AG04449 (cell line): ENCODE data around the gene NIP7.

Experiments used
- CTCF ChIA-PET: fragments of 350-600 bp; formaldehyde crosslinking; extraction: SDS; loops from one replicate; lab custom pipeline; 2021; ENCODE audit warnings: antibody characterized with exemption; lab: Yijun Ruan, JAX
- POLR2A ChIA-PET: fragments of 400-600, 350-600 bp; formaldehyde crosslinking; extraction: SDS; loops from one replicate; lab custom pipeline; 2020; ENCODE audit warnings: antibody characterized with exemption, inconsistent platforms; lab: Yijun Ruan, JAX
- DNase-seq: peaks from one replicate; pipeline ENCODE4 v3.0.0-alpha.2; 2010; ENCODE audit warnings: low read depth, low spot score
- H3K4me3 ChIP-seq: 2 replicates; pipeline ENCODE4 v1.5.1; 2011; ENCODE audit warnings: low read depth, mild to moderate bottlenecking, control low read depth, low read length
- TF ChIP-seq, protein P1 (sequence below): IDR thresholded peaks from one replicate; pipeline ENCODE4 v1.5.1; 2011; ENCODE audit warnings: mild to moderate bottlenecking, moderate library complexity, low read length, control low read depth, inconsistent platforms; ENCODE audit not compliant: insufficient read depth; ENCODE audit errors: missing control alignments

NIP7 gene

GRCh38 chr16:69319826-69320739 lies 19.5 kb upstream of the NIP7 start:
- ChIA-PET POLR2A (interaction anchor here (1.0 kb wide), 1 partner anchor 9 kb away, joined by 3 read pairs; no protein-coding TSS in a partner anchor), CTCF (interaction anchor here (1.0 kb wide), 1 partner anchor 10 kb away, joined by 4 read pairs; the partner anchor contains the start of gene PDF)
- DNase-seq: no peak
- H3K4me3 ChIP-seq: no peak overlapping the region
- TF ChIP-seq, protein P1, sequence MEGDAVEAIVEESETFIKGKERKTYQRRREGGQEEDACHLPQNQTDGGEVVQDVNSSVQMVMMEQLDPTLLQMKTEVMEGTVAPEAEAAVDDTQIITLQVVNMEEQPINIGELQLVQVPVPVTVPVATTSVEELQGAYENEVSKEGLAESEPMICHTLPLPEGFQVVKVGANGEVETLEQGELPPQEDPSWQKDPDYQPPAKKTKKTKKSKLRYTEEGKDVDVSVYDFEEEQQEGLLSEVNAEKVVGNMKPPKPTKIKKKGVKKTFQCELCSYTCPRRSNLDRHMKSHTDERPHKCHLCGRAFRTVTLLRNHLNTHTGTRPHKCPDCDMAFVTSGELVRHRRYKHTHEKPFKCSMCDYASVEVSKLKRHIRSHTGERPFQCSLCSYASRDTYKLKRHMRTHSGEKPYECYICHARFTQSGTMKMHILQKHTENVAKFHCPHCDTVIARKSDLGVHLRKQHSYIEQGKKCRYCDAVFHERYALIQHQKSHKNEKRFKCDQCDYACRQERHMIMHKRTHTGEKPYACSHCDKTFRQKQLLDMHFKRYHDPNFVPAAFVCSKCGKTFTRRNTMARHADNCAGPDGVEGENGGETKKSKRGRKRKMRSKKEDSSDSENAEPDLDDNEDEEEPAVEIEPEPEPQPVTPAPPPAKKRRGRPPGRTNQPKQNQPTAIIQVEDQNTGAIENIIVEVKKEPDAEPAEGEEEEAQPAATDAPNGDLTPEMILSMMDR: no peak

DNA sequence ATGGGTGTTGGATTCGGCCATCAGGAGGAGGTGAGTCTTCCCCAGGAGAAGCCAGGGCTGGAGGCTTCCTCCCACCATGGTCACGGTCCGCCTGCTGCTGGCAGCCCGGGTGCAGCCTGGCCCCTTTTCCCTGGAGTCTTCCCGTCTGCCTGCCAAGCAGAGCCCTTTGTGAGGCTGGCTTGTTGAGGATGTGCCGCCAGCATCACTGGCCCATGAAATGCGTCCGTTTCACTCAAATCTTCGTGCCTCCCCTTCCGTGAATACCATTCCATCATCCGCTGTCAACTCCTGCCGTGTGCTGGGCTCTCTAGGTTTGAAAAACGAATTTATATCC lies 18.9 kb upstream of the NIP7 start:
- DNase-seq: no peak
- ChIA-PET CTCF (no interaction called here), POLR2A (interaction anchor here (1.0 kb wide), 1 partner anchor 8 kb away, joined by 3 read pairs; no protein-coding TSS in a partner anchor)
- TF ChIP-seq, protein P1: no peak
- no peak overlapping the region for H3K4me3 ChIP-seq

GRCh38 chr16:69321080-69321479 lies 18.5 kb upstream of the NIP7 start:
- ChIA-PET POLR2A (no interaction called here), CTCF (no interaction called here)
- H3K4me3 ChIP-seq: no peak overlapping the region
- DNase-seq: no peak
- TF ChIP-seq, protein P1: no peak

- POLR2A ChIA-PET: no interaction called here
- TF ChIP-seq, protein P1: no peak
- no peak for DNase-seq
- CTCF ChIA-PET: interaction anchor here (8.9 kb wide), 1 partner anchor 8 kb away, joined by 52 read pairs; no protein-coding TSS in a partner anchor
- no peak overlapping the region for H3K4me3 ChIP-seq
These were observed 17.2 kb upstream of the NIP7 start for GRCh38 chr16:69322343-69322742.

- no peak overlapping the region for H3K4me3 ChIP-seq
- ChIA-PET CTCF (interaction anchor here (0.7 to 8.9 kb wide), 2 partner anchors 9 to 157 kb away, joined by 3 to 52 read pairs; no protein-coding TSS in a partner anchor), POLR2A (no interaction called here)
- TF ChIP-seq, protein P1: no peak
- DNase-seq: no peak
These were observed 16.2 kb upstream of the NIP7 start for GRCh38 chr16:69323415-69323814.

DNA sequence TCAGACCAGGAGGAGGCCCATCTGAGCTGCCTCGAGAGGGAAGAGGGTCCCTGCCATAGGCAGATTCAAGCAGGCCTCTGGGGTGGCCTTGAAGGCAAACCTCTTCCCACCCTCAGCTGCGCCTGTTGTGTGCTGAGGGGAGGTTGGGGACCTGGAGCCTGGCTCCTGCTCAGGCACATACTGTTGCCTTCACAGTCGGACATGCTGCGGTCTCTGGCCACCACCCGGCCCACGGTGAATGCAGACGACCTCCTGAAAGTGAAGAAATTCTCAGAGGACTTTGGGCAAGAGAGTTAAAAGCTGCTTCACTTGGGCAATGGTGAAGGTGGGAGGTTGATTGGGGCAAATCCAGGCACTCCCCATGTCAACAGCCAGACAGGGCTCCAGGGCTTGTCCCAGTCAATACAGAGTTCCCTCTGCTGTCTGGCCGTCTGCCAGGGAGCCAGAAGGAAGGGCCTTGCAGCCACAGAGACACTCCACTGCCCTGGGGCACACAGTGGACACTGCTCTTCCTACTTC lies 15.5 kb upstream of the NIP7 start:
- POLR2A ChIA-PET: no interaction called here
- CTCF ChIA-PET: interaction anchor here (0.7 to 8.9 kb wide), 2 partner anchors 10 to 157 kb away, joined by 3 to 52 read pairs; no protein-coding TSS in a partner anchor
- no peak overlapping the region for H3K4me3 ChIP-seq
- DNase-seq: no peak
- TF ChIP-seq, protein P1: no peak
